ENCODE measurements around the gene P2RY6. TPM values are rescaled to one million over a fixed set of nuclear protein-coding genes. Genes with fewer than 3 reads are reported as not detected.

P2RY6 gene
- total and polyA plus RNA-seq, 8 donors = 0.24 to 4.1 (median 0.98) TPM; not detected in 1

- FAIRE-seq (no peak), ATAC-seq (no peak), DNase-seq (no peak)
- H3K27ac ChIP-seq = peak overlapping the region in 2 of 4 donors; percentile 10 to 12
- H3K27me3 ChIP-seq = no peaks in the 10 kb centered on the region
- no peaks in the 10 kb centered on the region for H3K9me3 ChIP-seq
- no peak for TF ChIP-seq CTCF (IDR thresholded peaks at IDR 0.05)
- H3K36me3 ChIP-seq = no peaks in the 10 kb centered on the region
- WGBS, 2 donors = 86 to 97% methylated on average over 2 of the region's 2 CpGs
- H3K4me3 ChIP-seq = no peak overlapping the region
- H3K4me1 ChIP-seq = no peaks in the 10 kb centered on the region
- intact Hi-C loops (cut with DNase I) = no loop called here
These were observed 52.5 kb downstream of the P2RY6 start for GRCh38 chr11:73324665-73325035.

GRCh38 chr11:73325036-73325981, 53.2 kb downstream of the P2RY6 start:
- no peak for TF ChIP-seq CTCF (IDR thresholded peaks at IDR 0.05)
- FAIRE-seq (no peak), ATAC-seq (peak in 1 of 4 donors; percentile 11), DNase-seq (no peak)
- Histone ChIP-seq H3K9me3 (no peaks in the 10 kb centered on the region), H3K36me3 (no peaks in the 10 kb centered on the region), H3K27me3 (no peaks in the 10 kb centered on the region), H3K4me1 (no peaks in the 10 kb centered on the region), H3K27ac (peak overlapping the region in 1 of 4 donors; percentile 10), H3K4me3 (no peak overlapping the region)
- WGBS, 2 donors = 83 to 86% methylated on average over 13 of the region's 13 CpGs
- intact Hi-C loops (cut with DNase I) = no loop called here

GRCh38 chr11:73326929-73327811, 55.0 kb downstream of the P2RY6 start:
- WGBS, 2 donors = 60 to 64% methylated on average over 10 of the region's 10 CpGs
- peak in 1 of 4 donors; percentile 34 for ATAC-seq

GRCh38 chr11:73327812-73328364, 55.8 kb downstream of the P2RY6 start:
- no peak overlapping the region for H3K4me3 ChIP-seq
- peaks cover 0 to 6% (median 0%) of the 10 kb centered on the region in 3 donors for H3K4me1 ChIP-seq
- no peak overlapping the region for H3K27ac ChIP-seq
- no peaks in the 10 kb centered on the region for H3K27me3 ChIP-seq
- intact Hi-C loops (cut with DNase I) = no loop called here
- 71 to 79% methylated on average over 4 of the region's 4 CpGs for WGBS, 2 donors
- H3K36me3 ChIP-seq = no peaks in the 10 kb centered on the region
- no peak for FAIRE-seq
- DNase-seq = no peak
- TF ChIP-seq CTCF (IDR thresholded peaks at IDR 0.05) = no peak
- no peak for ATAC-seq
- no peaks in the 10 kb centered on the region for H3K9me3 ChIP-seq

More at GRCh38 chr11:73326929-73327811, 55.0 kb downstream of the P2RY6 start:
- no peak for TF ChIP-seq CTCF (IDR thresholded peaks at IDR 0.05)
- FAIRE-seq (no peak), DNase-seq (no peak)
- H3K9me3 ChIP-seq = no peaks in the 10 kb centered on the region
- intact Hi-C loops (cut with DNase I) = no loop called here
- no peaks in the 10 kb centered on the region for H3K36me3 ChIP-seq
- no peak overlapping the region for H3K27ac ChIP-seq
- no peak overlapping the region for H3K4me3 ChIP-seq
- no peaks in the 10 kb centered on the region for H3K27me3 ChIP-seq
- peaks cover 0 to 6% (median 0%) of the 10 kb centered on the region in 3 donors for H3K4me1 ChIP-seq

All from pancreas (tissue), 10 donors.